GM12865 (cell line): ENCODE data around the gene OPCML.

Source experiments
- DNase-seq: peaks from one replicate; pipeline ENCODE4 v3.0.0; 2010; ENCODE audit warnings: low read depth
- H3K4me3 ChIP-seq: 2 replicates; pipeline ENCODE4 v1.5.1; 2011; ENCODE audit warnings: mild to moderate bottlenecking, low read depth, low read length, control low read depth
- CTCF ChIP-seq: IDR thresholded peaks from 2 replicates; pipeline ENCODE4 v1.5.1; 2011; ENCODE audit warnings: low read length, control low read depth, low read depth, inconsistent platforms; ENCODE audit not compliant: insufficient read depth; ENCODE audit errors: missing control alignments

The OPCML gene

GRCh38 chr11:133399855-133400625, 132.3 kb downstream of the OPCML start:
- no peak for DNase-seq
- no peak for TF ChIP-seq CTCF
- H3K4me3 ChIP-seq, result no peak overlapping the region

GRCh38 chr11:133399294-133399693, 133.0 kb downstream of the OPCML start:
- H3K4me3 ChIP-seq, result no peak overlapping the region
- no peak for TF ChIP-seq CTCF
- DNase-seq, result no peak

GRCh38 chr11:133390803-133391202, 141.5 kb downstream of the OPCML start:
- H3K4me3 ChIP-seq, result no peak overlapping the region
- DNase-seq, result no peak
- TF ChIP-seq CTCF, result no peak

GRCh38 chr11:133388975-133389568, 143.2 kb downstream of the OPCML start:
- TF ChIP-seq CTCF, result no peak
- peak; percentile 64 for DNase-seq
- no peak overlapping the region for H3K4me3 ChIP-seq

GRCh38 chr11:133388260-133388659, 144.0 kb downstream of the OPCML start:
- no peak overlapping the region for H3K4me3 ChIP-seq
- no peak for TF ChIP-seq CTCF
- DNase-seq, result no peak

- DNase-seq, result no peak
- TF ChIP-seq CTCF, result no peak
- H3K4me3 ChIP-seq, result no peak overlapping the region
Measured at GRCh38 chr11:133386852-133387251, 145.4 kb downstream of the OPCML start.
